DND-41 (cell line): Measurements from ENCODE around the gene SEMA5A.

Experiments
- CTCF ChIP-seq: IDR thresholded peaks from 2 replicates; pipeline ENCODE4 v1.5.1; 2012; ENCODE audit warnings: borderline replicate concordance, low read length, moderate library complexity, mild to moderate bottlenecking; ENCODE audit not compliant: poor library complexity, severe bottlenecking; ENCODE audit errors: extremely low read depth
- EZH2 ChIP-seq: IDR thresholded peaks from 3 replicates; pipeline ENCODE4 v1.6.1; 2012; ENCODE audit warnings: borderline replicate concordance, low read depth, mild to moderate bottlenecking, moderate library complexity, low read length, inconsistent platforms; ENCODE audit not compliant: severe bottlenecking

DNA sequence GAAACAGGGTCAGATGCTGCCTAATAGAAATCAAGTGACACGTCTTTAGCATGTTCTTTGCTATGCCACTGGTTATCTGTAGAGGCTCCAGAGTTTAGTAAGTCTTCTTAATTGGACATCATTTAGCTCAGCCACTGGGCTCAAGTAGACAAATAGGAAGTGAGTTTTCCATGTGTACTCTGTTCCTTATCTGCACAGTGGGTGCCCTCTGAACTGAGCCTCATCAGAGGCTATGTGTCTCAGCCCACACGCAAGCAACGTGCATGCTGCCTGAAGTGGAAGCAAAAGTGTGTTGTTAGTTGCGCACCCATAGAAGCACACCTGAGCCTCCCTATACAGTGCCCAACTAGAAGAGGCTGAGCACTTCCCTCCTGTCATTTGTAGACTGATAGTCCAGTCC, 134.7 kb downstream of the SEMA5A start:
- TF ChIP-seq CTCF (no peak), EZH2 (no peak)
